GM12891 (cell line): ENCODE results near the gene PNPLA2.

Source experiments
- POLR2A ChIP-seq: IDR thresholded peaks from 2 replicates; pipeline ENCODE4 v1.6.1; 2011; ENCODE audit warnings: low read depth, low read length, control low read depth
- POLR2AphosphoS5 ChIP-seq: IDR thresholded peaks from 2 replicates; pipeline ENCODE4 v1.6.1; 2011; ENCODE audit warnings: low read depth, low read length, control low read depth

DNA sequence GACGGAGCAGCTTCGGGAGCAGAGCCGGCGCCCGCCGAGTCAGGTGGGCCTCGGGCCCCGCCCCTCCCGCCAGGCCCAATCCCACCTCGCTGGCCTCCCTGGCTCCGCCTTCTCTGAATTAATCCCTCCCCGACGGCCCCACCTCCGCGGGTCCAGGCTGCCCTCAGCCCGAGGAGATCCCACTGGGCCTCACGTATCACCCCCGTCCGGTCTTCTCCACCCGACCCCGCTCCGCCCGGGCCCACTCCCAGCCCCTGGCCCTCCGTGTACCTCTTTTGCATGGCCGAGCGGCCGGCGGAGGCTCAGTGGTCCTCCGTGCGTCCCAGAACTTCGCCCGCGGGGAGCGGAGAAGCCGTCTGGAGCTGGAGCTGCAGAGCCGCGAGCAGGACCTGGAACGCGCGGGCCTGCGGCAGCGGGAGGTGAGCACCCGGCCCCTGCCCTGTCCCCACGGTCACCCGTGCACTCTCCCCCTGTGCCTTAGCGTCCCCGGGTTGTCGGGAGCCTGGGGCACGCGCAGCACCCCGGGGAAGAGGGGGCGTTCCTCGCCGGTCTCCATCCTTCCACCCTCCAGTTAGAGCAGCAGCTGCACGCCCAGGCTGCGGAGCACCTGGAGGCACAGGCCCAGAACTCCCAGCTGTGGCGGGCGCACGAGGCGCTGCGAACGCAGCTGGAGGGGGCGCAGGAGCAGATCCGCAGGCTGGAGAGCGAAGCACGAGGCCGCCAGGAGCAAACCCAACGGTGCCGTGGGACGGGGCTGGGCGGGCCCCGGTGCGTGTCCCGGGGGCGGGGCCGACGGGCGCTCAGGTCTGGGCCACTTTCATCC, 11.8 kb downstream of the PNPLA2 start:
- TF ChIP-seq POLR2AphosphoS5 (no peak), POLR2A (no peak)
